KOPT-K1 (cell line): ENCODE data around the gene EFCC1.

Experiments used
- H3K27ac ChIP-seq: fragments of 200-600 bp; sonication (generic); 2 replicates; pipeline ENCODE4 v1.5.1; 2016; ENCODE audit warnings: antibody characterized with exemption, mild to moderate bottlenecking, low read depth, low read length; ENCODE audit not compliant: poor library complexity, severe bottlenecking
- H3K36me3 ChIP-seq: fragments of 200-600 bp; sonication (generic); 2 replicates; pipeline ENCODE4 v1.5.1; 2017; ENCODE audit warnings: antibody characterized with exemption, mild to moderate bottlenecking, low read length, moderate library complexity; ENCODE audit not compliant: insufficient read depth
- H3K9me3 ChIP-seq: fragments of 200-600 bp; sonication (generic); 2 replicates; pipeline ENCODE4 v1.5.1; 2017; ENCODE audit warnings: antibody characterized with exemption, low read length, mild to moderate bottlenecking; ENCODE audit not compliant: insufficient read depth, poor library complexity, severe bottlenecking

Gene EFCC1

GRCh38 chr3:129028866-129029265, 27.8 kb downstream of the EFCC1 start:
- H3K36me3 ChIP-seq: no peaks in the 10 kb centered on the region
- no peak overlapping the region for H3K27ac ChIP-seq
- H3K9me3 ChIP-seq: peaks cover 4% of the 10 kb centered on the region

DNA sequence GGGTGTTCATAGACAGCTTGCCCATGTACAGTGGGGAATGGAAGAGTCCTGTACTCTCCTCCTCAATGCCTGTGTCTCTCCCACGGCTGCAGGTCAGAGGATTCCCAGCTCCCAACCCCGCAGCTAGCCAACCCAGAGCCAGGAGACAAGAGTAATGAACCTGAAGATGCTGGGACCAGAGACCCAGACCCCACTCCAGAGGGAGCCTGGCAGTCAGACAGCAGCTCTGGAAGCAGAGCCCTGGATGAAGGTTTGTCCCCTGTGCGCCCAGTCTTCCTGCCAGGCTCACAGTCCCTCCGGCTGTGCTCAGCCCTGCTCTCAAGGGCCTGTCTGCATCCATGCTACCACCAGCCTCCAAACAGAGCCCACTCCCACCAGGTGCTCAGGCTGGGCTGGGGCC, 29.5 kb downstream of the EFCC1 start:
- H3K27ac ChIP-seq: no peak overlapping the region

DNA sequence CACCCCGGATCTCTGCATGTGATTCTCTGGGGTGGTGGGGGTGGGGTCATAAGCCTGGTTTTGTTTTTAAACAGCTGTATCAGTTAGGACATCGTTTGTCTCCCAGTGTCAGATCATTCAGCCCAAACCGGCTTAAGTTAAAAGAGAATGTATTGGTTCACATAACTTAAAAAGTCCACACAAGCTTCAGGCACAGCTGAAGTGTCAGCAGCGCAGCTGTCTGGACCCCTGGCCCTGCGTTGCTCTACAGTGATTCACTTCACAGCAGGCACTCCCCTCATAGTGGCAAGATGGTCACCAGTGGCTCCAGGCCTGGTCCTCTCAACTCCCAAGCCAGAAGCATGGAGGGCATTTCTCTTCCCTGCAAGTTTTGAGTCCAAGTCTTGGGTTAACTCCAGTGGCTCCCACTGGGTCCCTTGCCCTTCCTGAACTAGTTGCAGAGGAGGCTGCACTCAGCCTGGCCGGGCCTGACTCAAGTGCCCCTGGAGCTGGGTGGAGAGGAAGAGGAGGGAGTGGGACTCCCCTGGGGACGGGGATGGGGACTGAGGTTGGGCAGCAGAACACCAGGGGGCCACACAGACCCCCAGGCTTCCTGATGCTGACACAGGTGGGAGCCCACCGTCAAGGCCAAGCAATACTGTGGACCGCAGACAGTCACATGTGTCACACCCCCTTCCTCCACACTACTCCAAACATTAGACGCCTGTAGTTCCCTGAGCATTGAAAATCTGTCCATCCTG, 30.5 kb downstream of the EFCC1 start:
- Histone ChIP-seq H3K27ac (no peak overlapping the region), H3K9me3 (peaks cover 4% of the 10 kb centered on the region), H3K36me3 (no peaks in the 10 kb centered on the region)

More for the DNA sequence above, 29.5 kb downstream of the EFCC1 start:
- no peaks in the 10 kb centered on the region for H3K36me3 ChIP-seq
- H3K9me3 ChIP-seq: peaks cover 4% of the 10 kb centered on the region

GRCh38 chr3:129032716-129033115, 31.6 kb downstream of the EFCC1 start:
- Histone ChIP-seq H3K36me3 (no peaks in the 10 kb centered on the region), H3K27ac (no peak overlapping the region)

GRCh38 chr3:129033151-129033550, 32.0 kb downstream of the EFCC1 start:
- H3K36me3 ChIP-seq: no peaks in the 10 kb centered on the region
- no peak overlapping the region for H3K27ac ChIP-seq
- peaks cover 4% of the 10 kb centered on the region for H3K9me3 ChIP-seq

More at GRCh38 chr3:129032716-129033115, 31.6 kb downstream of the EFCC1 start:
- H3K9me3 ChIP-seq: peaks cover 4% of the 10 kb centered on the region

GRCh38 chr3:129033633-129034321, 32.7 kb downstream of the EFCC1 start:
- Histone ChIP-seq H3K9me3 (peaks cover 4% of the 10 kb centered on the region), H3K27ac (no peak overlapping the region), H3K36me3 (no peaks in the 10 kb centered on the region)

DNA sequence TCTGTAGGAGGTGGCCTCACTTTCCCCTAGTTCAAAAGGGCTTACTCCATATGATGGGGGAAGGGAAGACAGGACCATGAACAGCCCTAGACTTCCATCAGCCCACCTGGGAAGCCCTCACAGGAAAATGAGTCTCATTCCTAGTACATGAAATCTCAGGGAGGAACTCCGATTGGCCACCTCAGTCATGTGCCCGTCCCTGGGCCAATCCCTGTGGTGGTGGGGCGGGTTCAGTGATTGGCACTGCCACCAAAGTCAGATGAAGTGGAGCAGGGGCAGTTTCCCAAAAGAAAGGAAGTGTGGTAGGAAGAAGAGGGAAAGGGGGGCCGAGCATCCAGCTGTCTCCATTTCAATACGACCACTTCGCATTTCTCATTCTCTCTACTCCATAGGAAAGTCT, 33.5 kb downstream of the EFCC1 start:
- Histone ChIP-seq H3K36me3 (no peaks in the 10 kb centered on the region), H3K9me3 (peaks cover 4% of the 10 kb centered on the region), H3K27ac (no peak overlapping the region)

DNA sequence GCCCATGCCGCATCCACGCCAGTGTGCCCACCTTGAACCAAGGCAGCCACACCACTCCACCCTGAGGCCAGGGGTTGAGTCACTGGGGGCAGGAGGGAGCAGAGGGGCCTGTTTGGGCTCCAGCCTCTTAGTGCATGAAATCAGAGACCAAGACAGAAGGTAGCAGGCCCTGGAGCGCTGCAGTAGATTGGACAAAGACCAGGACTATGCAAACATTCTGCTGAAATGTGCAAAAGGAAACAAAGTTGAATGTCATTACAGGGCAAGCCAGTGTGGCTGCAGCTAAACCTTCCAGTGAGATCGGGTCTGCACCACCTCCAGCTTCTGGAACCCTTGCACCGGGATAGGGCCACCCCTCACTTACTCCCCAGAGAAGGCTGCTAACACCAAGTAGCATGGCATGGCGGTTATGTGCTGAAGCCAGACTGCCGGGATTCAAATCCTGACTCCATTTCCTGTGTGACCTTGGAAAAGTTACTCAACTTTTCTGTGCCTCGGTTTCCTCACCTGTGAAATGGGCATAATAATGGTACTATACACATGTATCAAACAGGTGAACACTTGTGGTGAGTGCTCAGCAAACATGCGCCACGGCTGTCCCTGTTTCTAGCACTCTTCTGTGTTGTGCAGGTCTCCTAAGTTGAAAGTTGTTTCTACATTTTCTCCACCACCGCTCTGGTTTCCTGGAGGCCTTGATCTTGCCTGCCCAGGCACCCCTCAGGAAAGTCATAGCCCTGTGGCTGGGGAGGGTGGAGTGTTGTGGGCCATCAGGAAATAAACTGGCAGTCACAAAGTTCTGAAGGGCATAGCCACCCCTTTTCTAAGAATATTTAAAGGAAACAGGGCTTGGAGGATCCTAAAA, 34.5 kb downstream of the EFCC1 start:
- H3K9me3 ChIP-seq: no peaks in the 10 kb centered on the region
- H3K36me3 ChIP-seq: no peaks in the 10 kb centered on the region
- H3K27ac ChIP-seq: peak overlapping the region; percentile 37

GRCh38 chr3:129036222-129037092, 35.4 kb downstream of the EFCC1 start:
- Histone ChIP-seq H3K9me3 (no peaks in the 10 kb centered on the region), H3K36me3 (no peaks in the 10 kb centered on the region), H3K27ac (peak overlapping the region; percentile 37)

GRCh38 chr3:129037093-129037419, 36.0 kb downstream of the EFCC1 start:
- H3K9me3 ChIP-seq: no peaks in the 10 kb centered on the region
- no peaks in the 10 kb centered on the region for H3K36me3 ChIP-seq
- no peak overlapping the region for H3K27ac ChIP-seq

DNA sequence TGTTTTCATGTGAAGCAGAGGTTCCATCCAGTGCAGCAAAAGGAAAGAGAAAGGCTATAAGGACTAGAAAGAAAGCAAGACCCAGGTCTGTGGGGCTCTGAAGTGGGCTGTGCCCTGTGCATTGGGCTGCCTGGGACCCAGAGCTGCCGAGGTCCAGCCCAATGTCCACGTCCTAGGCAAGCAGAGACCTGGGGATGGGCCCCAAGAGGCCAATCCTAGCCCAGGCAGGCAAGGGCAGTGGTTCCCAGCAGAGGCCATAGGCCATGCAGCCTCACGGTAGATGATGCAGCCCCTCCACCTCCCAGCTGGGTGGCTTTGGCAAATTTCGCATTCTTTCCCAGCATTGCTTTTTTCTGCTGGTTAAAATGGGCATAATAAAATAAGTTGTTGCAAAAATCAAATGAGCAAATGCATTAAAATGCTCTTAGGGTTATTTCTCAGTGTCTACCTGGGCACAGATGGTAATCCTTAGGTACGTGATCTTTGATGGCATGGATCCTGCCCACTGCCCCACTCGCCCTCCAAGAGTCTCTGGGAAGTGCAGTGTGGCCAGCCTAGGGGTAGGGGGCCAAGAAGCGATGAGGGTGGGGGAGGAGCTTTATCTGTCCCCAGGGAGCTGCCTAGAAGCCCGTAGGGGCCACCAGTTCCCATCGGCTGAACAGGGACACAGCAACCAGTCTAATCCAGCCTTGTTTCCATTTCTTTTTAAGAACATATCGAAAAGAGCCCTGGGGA, 37.2 kb downstream of the EFCC1 start:
- no peaks in the 10 kb centered on the region for H3K36me3 ChIP-seq
- peaks cover under 1% of the 10 kb centered on the region for H3K9me3 ChIP-seq
- H3K27ac ChIP-seq: no peak overlapping the region

DNA sequence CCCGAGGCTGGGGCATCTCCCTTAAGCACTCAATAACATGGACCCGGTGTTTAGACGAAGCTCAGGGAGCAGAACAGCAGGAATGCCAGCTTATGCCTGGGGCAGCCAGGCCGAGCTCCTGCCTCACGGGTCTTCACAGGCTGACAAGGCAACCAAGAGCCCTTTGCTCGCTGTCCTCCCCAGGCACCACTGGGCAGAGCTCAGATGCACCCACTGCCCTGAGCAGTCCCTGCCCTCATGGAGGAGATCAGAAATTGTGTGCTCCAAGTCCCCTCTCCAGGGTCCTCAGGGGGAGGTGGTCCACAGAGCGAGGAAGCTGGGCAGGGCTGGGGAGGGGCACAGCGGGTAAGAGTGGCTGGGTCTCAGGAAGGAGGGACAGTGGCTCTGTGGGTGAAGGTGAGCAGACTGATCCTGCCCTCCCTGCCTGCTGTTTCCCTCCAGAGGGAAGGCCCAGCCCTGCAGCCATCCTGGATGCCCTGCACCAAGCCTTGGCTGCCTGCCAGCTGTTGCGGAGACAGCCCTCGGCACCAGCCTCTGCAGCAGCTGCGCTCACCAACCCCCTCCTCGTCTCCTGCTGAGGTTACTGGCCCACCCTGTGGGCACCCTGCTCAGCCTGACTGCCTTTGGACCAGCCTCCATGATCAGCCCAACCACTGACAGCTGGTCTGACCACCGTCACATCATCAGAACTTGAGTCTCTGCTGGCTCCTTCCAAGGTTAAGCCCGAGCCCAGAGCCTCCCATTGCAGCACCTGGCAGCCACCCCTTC, 38.4 kb downstream of the EFCC1 start:
- H3K9me3 ChIP-seq: peaks cover 11% of the 10 kb centered on the region
- no peaks in the 10 kb centered on the region for H3K36me3 ChIP-seq
- no peak overlapping the region for H3K27ac ChIP-seq

GRCh38 chr3:129040039-129040336, 38.9 kb downstream of the EFCC1 start:
- Histone ChIP-seq H3K27ac (no peak overlapping the region), H3K36me3 (no peaks in the 10 kb centered on the region), H3K9me3 (peaks cover 16% of the 10 kb centered on the region)
